Tibial nerve (tissue), 4 donors: ENCODE results near the gene LOXHD1.

Source experiments
- CTCF ChIP-seq, 5 experiments: fragments of 200-600 bp in 3 of 5; fragments of 450-650 bp in 2 of 5; sonication (generic) in 3 of 5; IDR thresholded peaks; one replicate each; pipeline ENCODE4 v1.5.1; 2016 to 2019; ENCODE audit warnings: antibody characterized with exemption in 5 of 5, mild to moderate bottlenecking in 3 of 5, moderate library complexity in 2 of 5
- EP300 ChIP-seq, 2 donors: sonication (generic); formaldehyde crosslinking; IDR thresholded peaks; one replicate each; pipeline ENCODE4 v1.6.1; 2017; ENCODE audit warnings: antibody characterized with exemption in 2 of 2, mild to moderate bottlenecking in 1 of 2

DNA sequence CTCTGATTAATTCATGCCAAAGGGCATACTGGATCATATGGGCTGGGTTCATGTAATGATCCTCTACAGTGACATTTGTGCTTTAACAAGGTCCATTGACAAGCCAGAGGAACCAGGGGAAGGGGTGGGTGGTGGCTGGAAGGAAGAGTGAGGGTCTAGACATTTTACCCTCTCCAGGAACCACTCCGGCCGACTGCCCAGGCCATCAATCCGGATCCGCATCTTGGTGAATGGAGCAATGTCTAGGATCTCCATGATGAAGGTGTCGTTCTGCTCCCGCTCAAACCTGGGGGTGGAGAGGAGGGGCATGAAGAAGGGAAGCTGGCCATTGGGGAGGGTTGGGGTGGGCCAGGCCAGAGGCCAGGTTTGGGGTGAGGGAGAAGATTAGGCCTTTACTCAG lies 147.5 kb downstream of the LOXHD1 start:
- TF ChIP-seq CTCF (IDR thresholded peaks at IDR 0.05), result no peak
- no peak for TF ChIP-seq EP300 (IDR thresholded peaks at IDR 0.05)
